ENCODE data around the gene FAM163B. TPM values are rescaled to one million over a fixed set of nuclear protein-coding genes. Genes with fewer than 3 reads are reported as not detected.

The FAM163B gene
- total RNA-seq, 1 donor from 2014 or later = not detected

GRCh38 chr9:133591985-133592384, 17.2 kb downstream of the FAM163B start:
- H3K4me1 Mint-ChIP-seq (ENCODE audit: unreplicated experiment) = no peaks in the 10 kb centered on the region
- H3K36me3 Mint-ChIP-seq = peaks cover 5% of the 10 kb centered on the region
- H3K9me3 Mint-ChIP-seq = peaks cover under 1% of the 10 kb centered on the region
- H3K4me3 Mint-ChIP-seq = no peak overlapping the region
- TF ChIP-seq, protein P1, sequence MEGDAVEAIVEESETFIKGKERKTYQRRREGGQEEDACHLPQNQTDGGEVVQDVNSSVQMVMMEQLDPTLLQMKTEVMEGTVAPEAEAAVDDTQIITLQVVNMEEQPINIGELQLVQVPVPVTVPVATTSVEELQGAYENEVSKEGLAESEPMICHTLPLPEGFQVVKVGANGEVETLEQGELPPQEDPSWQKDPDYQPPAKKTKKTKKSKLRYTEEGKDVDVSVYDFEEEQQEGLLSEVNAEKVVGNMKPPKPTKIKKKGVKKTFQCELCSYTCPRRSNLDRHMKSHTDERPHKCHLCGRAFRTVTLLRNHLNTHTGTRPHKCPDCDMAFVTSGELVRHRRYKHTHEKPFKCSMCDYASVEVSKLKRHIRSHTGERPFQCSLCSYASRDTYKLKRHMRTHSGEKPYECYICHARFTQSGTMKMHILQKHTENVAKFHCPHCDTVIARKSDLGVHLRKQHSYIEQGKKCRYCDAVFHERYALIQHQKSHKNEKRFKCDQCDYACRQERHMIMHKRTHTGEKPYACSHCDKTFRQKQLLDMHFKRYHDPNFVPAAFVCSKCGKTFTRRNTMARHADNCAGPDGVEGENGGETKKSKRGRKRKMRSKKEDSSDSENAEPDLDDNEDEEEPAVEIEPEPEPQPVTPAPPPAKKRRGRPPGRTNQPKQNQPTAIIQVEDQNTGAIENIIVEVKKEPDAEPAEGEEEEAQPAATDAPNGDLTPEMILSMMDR (conservative IDR thresholded peaks at IDR 0.05) = no peak
- peaks cover 14% of the 10 kb centered on the region for H3K27me3 Mint-ChIP-seq
- DNase-seq (ENCODE audit: extremely low spot score, unreplicated experiment) = no peak
- H3K27ac Mint-ChIP-seq = no peak overlapping the region

DNA sequence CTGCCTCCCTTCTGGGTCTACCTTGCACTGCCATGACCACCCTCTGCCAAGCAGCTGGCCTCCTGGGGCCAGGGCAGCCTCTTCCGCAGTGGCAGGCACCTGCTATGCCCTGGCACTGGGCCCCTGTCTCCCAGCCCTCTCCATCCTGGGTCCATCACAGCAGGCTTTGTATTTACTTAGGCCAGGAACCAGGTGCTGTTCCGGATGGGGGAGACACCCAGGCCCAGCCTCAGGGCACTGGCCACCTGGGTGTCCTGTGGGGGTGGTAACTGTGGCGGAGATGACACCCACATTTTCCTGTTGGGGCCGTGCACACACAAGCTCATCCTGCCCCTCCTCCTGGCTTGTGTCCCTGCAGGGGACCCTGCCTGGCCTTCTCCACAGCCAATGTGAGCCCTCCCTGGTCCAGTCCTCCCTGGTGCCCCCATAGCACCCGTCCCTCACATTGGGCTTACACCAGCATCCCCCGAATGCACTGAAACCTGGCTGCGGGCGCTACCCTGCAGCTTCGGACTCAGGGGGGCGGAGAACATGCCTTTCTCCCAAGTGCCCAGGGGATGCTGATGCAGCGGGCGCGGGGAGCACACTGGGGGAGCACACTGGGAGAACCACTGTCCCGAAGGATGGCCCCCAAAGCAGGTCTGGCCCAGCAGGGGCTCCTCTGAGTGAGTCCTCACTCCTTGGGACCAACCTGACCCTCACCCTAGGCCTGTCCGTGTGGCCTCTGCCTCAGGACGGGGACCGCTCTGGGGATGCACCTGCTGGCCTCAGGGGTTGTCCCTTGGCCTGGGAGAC, 17.9 kb downstream of the FAM163B start:
- TF ChIP-seq, protein P1 (conservative IDR thresholded peaks at IDR 0.05) = no peak
- H3K9me3 Mint-ChIP-seq = no peaks in the 10 kb centered on the region
- peaks cover 14% of the 10 kb centered on the region for H3K27me3 Mint-ChIP-seq

DNA sequence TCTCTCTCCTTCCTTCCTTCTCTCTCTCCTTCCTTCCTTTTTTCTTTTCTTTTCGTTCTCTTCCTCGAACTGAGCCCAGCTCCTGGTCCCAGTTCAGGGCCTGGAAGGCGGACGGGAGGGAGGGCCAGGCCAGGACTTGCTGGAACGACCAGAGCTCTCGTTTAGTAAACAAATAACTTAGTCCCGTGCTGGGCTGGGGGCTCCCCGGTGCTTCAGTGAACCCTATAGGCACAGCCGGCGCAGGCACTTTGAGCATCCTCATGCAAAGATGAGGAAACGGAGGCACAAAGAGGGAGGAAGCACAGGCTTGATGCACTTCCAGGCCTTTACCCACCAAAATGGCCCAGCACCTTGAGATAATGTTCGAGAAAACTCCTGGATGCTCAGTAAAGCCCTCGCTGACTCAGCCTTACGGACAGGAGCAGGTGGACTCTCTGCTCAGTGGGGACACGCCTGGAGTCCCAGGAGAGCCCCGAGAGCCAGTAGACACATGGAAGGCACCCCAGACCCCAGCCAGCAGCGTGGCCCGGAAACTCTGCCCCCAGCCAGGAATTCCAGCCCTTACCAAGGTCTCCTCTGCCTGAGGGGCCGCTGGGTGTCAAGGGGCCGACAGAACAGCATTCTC, 18.8 kb downstream of the FAM163B start:
- TF ChIP-seq, protein P1 (conservative IDR thresholded peaks at IDR 0.05) = no peak
- Mint-ChIP-seq H3K4me1 (ENCODE audit: unreplicated experiment) (peaks cover 5% of the 10 kb centered on the region), H3K4me3 (no peak overlapping the region), H3K9me3 (no peaks in the 10 kb centered on the region), H3K27ac (no peak overlapping the region), H3K36me3 (peaks cover 5% of the 10 kb centered on the region), H3K27me3 (peaks cover 18% of the 10 kb centered on the region)
- no peak for DNase-seq (ENCODE audit: extremely low spot score, unreplicated experiment)

More for the DNA sequence above, 17.9 kb downstream of the FAM163B start:
- Mint-ChIP-seq H3K36me3 (peaks cover 5% of the 10 kb centered on the region), H3K27ac (no peak overlapping the region), H3K4me1 (ENCODE audit: unreplicated experiment) (no peaks in the 10 kb centered on the region), H3K4me3 (no peak overlapping the region)
- no peak for DNase-seq (ENCODE audit: extremely low spot score, unreplicated experiment)

DNA sequence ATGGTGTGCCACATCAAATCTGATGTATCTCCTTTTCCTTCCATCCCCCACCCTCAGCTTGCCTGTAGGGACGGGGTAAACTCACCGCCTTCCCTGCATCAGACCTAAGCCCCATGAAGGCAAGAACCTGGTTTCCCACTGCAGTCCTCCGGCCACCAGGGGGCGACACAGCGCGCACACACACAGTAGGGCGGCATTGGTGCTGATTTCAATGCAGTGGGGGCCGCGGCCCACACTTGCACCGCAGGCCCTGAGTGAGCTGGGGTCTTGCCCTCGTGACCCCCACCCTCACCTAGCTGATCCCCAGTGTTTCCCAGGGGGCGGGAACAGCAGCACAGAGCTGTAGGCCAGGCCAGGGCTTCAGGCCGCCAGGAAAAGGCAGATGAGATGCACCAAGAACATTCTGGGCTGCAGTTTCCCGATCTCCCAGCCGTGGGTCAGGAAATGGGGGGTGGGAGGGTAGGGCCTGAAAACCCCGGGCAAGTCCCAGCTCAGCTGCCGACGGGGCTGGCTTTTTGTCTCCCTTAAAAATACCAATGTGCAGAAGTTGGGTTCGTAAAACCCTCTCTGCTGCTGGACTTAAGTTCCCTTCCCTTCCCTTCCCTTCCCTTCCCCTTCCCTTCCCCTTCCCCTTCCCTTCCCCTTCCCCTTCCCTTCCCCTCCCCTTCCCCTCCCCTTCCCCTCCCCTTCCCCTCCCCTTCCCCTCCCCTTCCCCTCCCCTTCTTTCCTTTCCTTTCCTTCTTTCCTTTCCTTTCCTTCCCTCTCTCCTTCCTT, 19.5 kb downstream of the FAM163B start:
- DNase-seq (ENCODE audit: extremely low spot score, unreplicated experiment) = no peak
- H3K4me3 Mint-ChIP-seq = no peak overlapping the region
- H3K27ac Mint-ChIP-seq = no peak overlapping the region

DNA sequence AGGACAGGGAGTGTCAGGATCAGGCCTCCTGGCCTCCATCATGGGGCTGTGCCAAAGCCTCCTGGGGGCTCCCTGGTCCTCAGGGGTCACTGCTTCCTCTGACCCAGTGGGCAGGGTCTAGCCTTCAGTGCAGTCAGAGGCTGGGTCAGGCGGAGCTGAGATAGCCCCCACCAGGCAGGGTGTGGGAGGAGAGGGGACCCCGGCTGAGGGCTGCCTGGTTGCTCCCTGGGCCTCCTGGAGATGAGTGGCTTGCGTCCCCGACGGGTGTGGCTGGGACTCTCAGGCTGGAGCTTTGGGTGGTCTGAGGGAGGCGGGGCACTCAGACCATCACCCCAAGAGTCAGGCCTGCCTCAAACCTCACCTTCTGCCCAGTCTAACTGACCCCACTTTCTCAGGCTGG, 21.7 kb downstream of the FAM163B start:
- Mint-ChIP-seq H3K4me3 (no peak overlapping the region), H3K4me1 (ENCODE audit: unreplicated experiment) (peaks cover 14% of the 10 kb centered on the region), H3K9me3 (no peaks in the 10 kb centered on the region), H3K27me3 (peaks cover 14% of the 10 kb centered on the region), H3K27ac (no peak overlapping the region), H3K36me3 (peaks cover 5% of the 10 kb centered on the region)
- DNase-seq (ENCODE audit: extremely low spot score, unreplicated experiment) = no peak
- TF ChIP-seq, protein P1 (conservative IDR thresholded peaks at IDR 0.05) = no peak

More for the DNA sequence above, 19.5 kb downstream of the FAM163B start:
- Mint-ChIP-seq H3K27me3 (peaks cover 18% of the 10 kb centered on the region), H3K36me3 (peaks cover 5% of the 10 kb centered on the region), H3K9me3 (no peaks in the 10 kb centered on the region), H3K4me1 (ENCODE audit: unreplicated experiment) (peaks cover 9% of the 10 kb centered on the region)
- TF ChIP-seq, protein P1 (conservative IDR thresholded peaks at IDR 0.05) = peak; percentile 74

Measured in type B pancreatic cell (in vitro differentiated cells).